HCT116 (cell line): ENCODE results near the gene CCHCR1.

Experiments
- EZH2 ChIP-seq: fragments of 200-600 bp; sonication (generic); IDR thresholded peaks from 2 replicates; pipeline ENCODE4 v1.6.1; 2017; ENCODE audit warnings: antibody characterized with exemption, mixed run types
- TF ChIP-seq, protein P1 (sequence below), 3 experiments: fragments of 200-600 bp in 1 of 3; sonication (generic) in 1 of 3; IDR thresholded peaks in 2 of 3; conservative IDR thresholded peaks in 1 of 3; 2 replicates each; pipeline ENCODE4 v1.5.1; 2012 to 2017; ENCODE audit warnings: low read depth in 2 of 3, low read length in 2 of 3, antibody characterized with exemption in 1 of 3, borderline replicate concordance in 1 of 3, control low read depth in 1 of 3, mild to moderate bottlenecking in 1 of 3, mixed read lengths in 1 of 3, mixed run types in 1 of 3, moderate library complexity in 1 of 3; ENCODE audit not compliant: insufficient read depth in 1 of 3
- TF ChIP-seq, protein P2 (sequence below): IDR thresholded peaks from 2 replicates; pipeline ENCODE4 v1.6.1; 2012

DNA sequence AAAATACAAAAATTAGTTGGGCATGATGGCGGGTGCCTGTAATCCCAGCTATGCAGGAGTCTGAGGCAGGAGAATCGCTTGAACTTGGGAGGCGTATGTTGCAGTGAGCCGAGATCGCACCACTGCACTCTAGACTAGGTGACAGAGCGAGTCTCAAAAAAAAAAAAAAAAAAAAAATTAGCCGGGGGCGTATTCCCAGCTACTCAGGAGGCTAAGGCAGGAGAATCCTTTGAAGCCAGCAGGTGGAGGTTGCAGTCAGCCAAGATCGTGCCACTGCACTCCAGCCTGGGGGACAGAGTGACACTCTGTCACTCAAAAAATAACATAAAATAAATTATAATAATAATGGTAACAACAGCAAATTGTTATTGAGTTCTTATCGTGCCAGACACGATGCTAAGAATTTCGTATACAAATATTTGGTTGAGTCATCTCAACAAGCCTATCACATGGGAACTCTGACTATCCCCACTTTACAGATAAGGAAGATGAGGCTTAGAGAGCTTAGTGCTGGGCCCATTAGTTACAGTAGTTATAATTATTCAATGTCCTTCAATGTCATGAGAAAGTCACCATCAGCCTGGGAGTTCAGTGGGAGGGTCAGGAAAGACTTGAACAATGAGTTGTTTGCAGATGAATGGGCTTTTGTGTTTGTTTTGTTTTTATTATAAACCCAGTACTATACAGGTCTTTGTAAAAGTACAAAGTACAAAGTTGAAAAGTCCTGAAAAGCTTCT is 64.7 kb downstream of the CCHCR1 start:
- TF ChIP-seq, protein P1, sequence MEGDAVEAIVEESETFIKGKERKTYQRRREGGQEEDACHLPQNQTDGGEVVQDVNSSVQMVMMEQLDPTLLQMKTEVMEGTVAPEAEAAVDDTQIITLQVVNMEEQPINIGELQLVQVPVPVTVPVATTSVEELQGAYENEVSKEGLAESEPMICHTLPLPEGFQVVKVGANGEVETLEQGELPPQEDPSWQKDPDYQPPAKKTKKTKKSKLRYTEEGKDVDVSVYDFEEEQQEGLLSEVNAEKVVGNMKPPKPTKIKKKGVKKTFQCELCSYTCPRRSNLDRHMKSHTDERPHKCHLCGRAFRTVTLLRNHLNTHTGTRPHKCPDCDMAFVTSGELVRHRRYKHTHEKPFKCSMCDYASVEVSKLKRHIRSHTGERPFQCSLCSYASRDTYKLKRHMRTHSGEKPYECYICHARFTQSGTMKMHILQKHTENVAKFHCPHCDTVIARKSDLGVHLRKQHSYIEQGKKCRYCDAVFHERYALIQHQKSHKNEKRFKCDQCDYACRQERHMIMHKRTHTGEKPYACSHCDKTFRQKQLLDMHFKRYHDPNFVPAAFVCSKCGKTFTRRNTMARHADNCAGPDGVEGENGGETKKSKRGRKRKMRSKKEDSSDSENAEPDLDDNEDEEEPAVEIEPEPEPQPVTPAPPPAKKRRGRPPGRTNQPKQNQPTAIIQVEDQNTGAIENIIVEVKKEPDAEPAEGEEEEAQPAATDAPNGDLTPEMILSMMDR (IDR thresholded peaks at IDR 0.05 in 2 of 3, conservative IDR thresholded peaks at IDR 0.05 in 1 of 3; ENCODE audit: borderline replicate concordance in 1 of 3, insufficient read depth in 1 of 3, low read depth in 2 of 3, low read length in 2 of 3): no peak
- no peak for TF ChIP-seq EZH2
- TF ChIP-seq, protein P2, sequence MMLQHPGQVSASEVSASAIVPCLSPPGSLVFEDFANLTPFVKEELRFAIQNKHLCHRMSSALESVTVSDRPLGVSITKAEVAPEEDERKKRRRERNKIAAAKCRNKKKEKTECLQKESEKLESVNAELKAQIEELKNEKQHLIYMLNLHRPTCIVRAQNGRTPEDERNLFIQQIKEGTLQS: no peak
